IMR-90 (cell line): ENCODE measurements around the gene SYVN1. TPM values are rescaled to one million over a fixed set of nuclear protein-coding genes. Genes with fewer than 3 reads are reported as not detected.

Experiments
- ATAC-seq: fragments of 200-7000 bp; cut with Tn5 transposase; 2 replicates; pipeline ENCODE4 v1.9.1; 2020; ENCODE audit warnings: low read depth, mild to moderate bottlenecking, moderate library complexity
- BruUV-seq: library from RNA; stranded (reverse); fragments of 400-500 nt; replicated peaks from 2 replicates; lab custom pipeline; 2021; lab: Mats Ljungman, UMichigan
- CTCF ChIA-PET: fragments of 300-600 bp; formaldehyde crosslinking; extraction: SDS; loops from one replicate; lab custom pipeline; 2021; ENCODE audit warnings: antibody characterized with exemption; lab: Yijun Ruan, JAX
- POLR2A ChIA-PET: fragments of 300-600 bp; sonication (Branson Sonifier 250); formaldehyde crosslinking; loops from one replicate; lab custom pipeline; 2022; ENCODE audit warnings: antibody characterized with exemption; ENCODE audit not compliant: unreplicated experiment; lab: Charles Lee
- DNase-seq: peaks from one replicate; pipeline ENCODE4 v3.0.0; 2013
- H2AFZ ChIP-seq: replicated peaks from 2 replicates; pipeline ENCODE3; 2013; ENCODE audit warnings: low read length, mild to moderate bottlenecking; ENCODE audit not compliant: poor library complexity
- H2AK5ac ChIP-seq: 2 replicates; pipeline ENCODE4 v1.6.1; 2013; ENCODE audit warnings: low read depth, low read length, inconsistent platforms
- H2AK9ac ChIP-seq: replicated peaks from 2 replicates; pipeline ENCODE3; 2013; ENCODE audit warnings: mild to moderate bottlenecking, low read depth, low read length, moderate library complexity; ENCODE audit not compliant: poor library complexity
- H2BK120ac ChIP-seq: 2 replicates; pipeline ENCODE4 v1.6.1; 2013; ENCODE audit warnings: low read depth, low read length, inconsistent platforms
- H2BK15ac ChIP-seq: 3 replicates; pipeline ENCODE4 v1.6.1; 2013; ENCODE audit warnings: low read depth, low read length, inconsistent platforms
- H2BK20ac ChIP-seq: 2 replicates; pipeline ENCODE4 v1.6.1; 2013; ENCODE audit warnings: low read depth, mild to moderate bottlenecking, inconsistent platforms, low read length, moderate library complexity
- H2BK5ac ChIP-seq: 2 replicates; pipeline ENCODE4 v1.6.1; 2013; ENCODE audit warnings: mild to moderate bottlenecking, low read depth, low read length, inconsistent platforms; ENCODE audit not compliant: poor library complexity, severe bottlenecking
- H3K14ac ChIP-seq: replicated peaks from 2 replicates; pipeline ENCODE4 v1.6.1; 2013; ENCODE audit warnings: low read depth, low read length, inconsistent platforms
- H3K18ac ChIP-seq: 2 replicates; pipeline ENCODE4 v1.6.1; 2013; ENCODE audit warnings: low read depth, low read length, control low read depth
- H3K23ac ChIP-seq: 2 replicates; pipeline ENCODE4 v1.6.1; 2013; ENCODE audit warnings: low read depth, low read length, inconsistent platforms
- H3K27ac ChIP-seq: 2 replicates; pipeline ENCODE4 v1.5.1; 2013; ENCODE audit warnings: mild to moderate bottlenecking, control low read depth, low read length; ENCODE audit not compliant: insufficient read depth
- H3K27me3 ChIP-seq: 2 replicates; pipeline ENCODE4 v1.6.1; 2013; ENCODE audit warnings: low read length; ENCODE audit not compliant: control insufficient read depth, insufficient read depth
- H3K36me3 ChIP-seq: 2 replicates; pipeline ENCODE4 v1.6.1; 2013; ENCODE audit warnings: low read length, mixed read lengths; ENCODE audit not compliant: control insufficient read depth, insufficient read depth
- H3K4ac ChIP-seq: 2 replicates; pipeline ENCODE4 v1.6.1; 2013; ENCODE audit warnings: low read depth, low read length, inconsistent platforms
- H3K4me1 ChIP-seq: 2 replicates; pipeline ENCODE4 v1.6.1; 2013; ENCODE audit warnings: low read length, mixed read lengths; ENCODE audit not compliant: control insufficient read depth, insufficient read depth
- H3K4me2 ChIP-seq: 2 replicates; pipeline ENCODE4 v1.6.1; 2013; ENCODE audit warnings: low read depth, mild to moderate bottlenecking, control low read depth, low read length, moderate library complexity
- H3K4me3 ChIP-seq: 2 replicates; pipeline ENCODE4 v1.5.1; 2013; ENCODE audit warnings: low read depth, mild to moderate bottlenecking, control low read depth, low read length, moderate library complexity; ENCODE audit not compliant: insufficient read depth
- H3K56ac ChIP-seq: 2 replicates; pipeline ENCODE4 v1.6.1; 2013; ENCODE audit warnings: low read length, inconsistent platforms; ENCODE audit not compliant: insufficient read depth; ENCODE audit errors: extremely low read depth
- H3K79me1 ChIP-seq, 2 experiments: 2 replicates each; pipeline ENCODE4 v1.6.1; 2013; ENCODE audit warnings: low read length in 2 of 2, inconsistent platforms in 1 of 2, low read depth in 1 of 2
- H3K9ac ChIP-seq: 2 replicates; pipeline ENCODE4 v1.6.1; 2013; ENCODE audit warnings: low read depth, low read length, control low read depth
- H3K9me1 ChIP-seq: 2 replicates; pipeline ENCODE4 v1.6.1; 2013; ENCODE audit warnings: low read length, inconsistent platforms; ENCODE audit not compliant: insufficient read depth
- H3K9me3 ChIP-seq: 2 replicates; pipeline ENCODE4 v1.6.1; 2013; ENCODE audit warnings: low read length; ENCODE audit not compliant: control insufficient read depth, insufficient read depth
- H4K20me1 ChIP-seq: 2 replicates; pipeline ENCODE4 v1.6.1; 2013; ENCODE audit warnings: low read length, inconsistent platforms; ENCODE audit not compliant: insufficient read depth
- H4K5ac ChIP-seq: 2 replicates; pipeline ENCODE4 v1.6.1; 2013; ENCODE audit warnings: mild to moderate bottlenecking, low read depth, low read length, control low read depth
- H4K8ac ChIP-seq, 2 experiments: 2 replicates each; pipeline ENCODE4 v1.6.1; 2013; ENCODE audit warnings: low read depth in 2 of 2, low read length in 2 of 2, control low read depth in 1 of 2, inconsistent platforms in 1 of 2
- H4K91ac ChIP-seq: 2 replicates; pipeline ENCODE4 v1.6.1; 2013; ENCODE audit warnings: low read depth, low read length, inconsistent platforms; ENCODE audit not compliant: insufficient read depth
- BHLHE40 ChIP-seq: fragments of 150-350 bp; IDR thresholded peaks from 2 replicates; pipeline ENCODE4 v1.6.1; 2016; ENCODE audit warnings: mild to moderate bottlenecking, low read depth, low read length
- CEBPB ChIP-seq: IDR thresholded peaks from 2 replicates; pipeline ENCODE4 v1.6.1; 2012; ENCODE audit warnings: low read depth, low read length, improper control_type of control experiment
- POLR2A ChIP-seq: IDR thresholded peaks from 2 replicates; pipeline ENCODE4 v1.6.1; 2012; ENCODE audit warnings: mild to moderate bottlenecking, low read depth, low read length
- RAD21 ChIP-seq: IDR thresholded peaks from 2 replicates; pipeline ENCODE4 v1.6.1; 2012; ENCODE audit warnings: low read length, improper control_type of control experiment
- RCOR1 ChIP-seq: IDR thresholded peaks from 2 replicates; pipeline ENCODE4 v1.6.1; 2012; ENCODE audit warnings: mild to moderate bottlenecking, low read length, improper control_type of control experiment; ENCODE audit not compliant: insufficient replicate concordance
- RFX5 ChIP-seq: IDR thresholded peaks from 2 replicates; pipeline ENCODE4 v1.8.0; 2012; ENCODE audit warnings: low read depth, mild to moderate bottlenecking, low read length, moderate library complexity
- USF2 ChIP-seq: fragments of 150-350 bp; IDR thresholded peaks from 2 replicates; pipeline ENCODE4 v1.6.1; 2017; ENCODE audit warnings: mild to moderate bottlenecking, antibody characterized with exemption, low read length, low read depth
- WGBS, 2 experiments: methylation state at CpG; one replicate each; pipeline versions ENCODE4 v1.1.5 to v1.1.7; 2013; ENCODE audit warnings: missing lambda C conversion rate in 2 of 2; ENCODE audit not compliant: insufficient read length in 1 of 2; ENCODE audit errors: extremely low coverage in 2 of 2; 5-methylcytosine and 5-hydroxymethylcytosine counted together
- dilution Hi-C: fragments of 300-500 bp; cut with HindIII; formaldehyde crosslinking; loops from one replicate; pipeline ENCODE4 v1.14.3; 2018; ENCODE audit warnings: low sequenced_read_pairs; ENCODE audit not compliant: unreplicated experiment
- in situ Hi-C: fragments of 300-500 bp; cut with MboI; formaldehyde crosslinking; loops from 3 replicates; pipeline ENCODE4 v1.14.3; 2019; ENCODE audit warnings: low sequenced_read_pairs, inconsistent platforms, mixed read lengths
- intact Hi-C: fragments of 100-400 bp; cut with micrococcal nuclease; formaldehyde crosslinking; loops from 2 replicates; pipeline ENCODE4 v1.10.0; 2022
- polyA plus RNA-seq, 3 experiments: library from polyadenylated mRNA; depleted of rRNA; stranded (reverse); fragments of >200 nt; gene quantifications; 2 replicates each; pipeline ENCODE4 v1.2.3, GENCODE V29; 2012; ENCODE audit warnings: low replicate concordance in 1 of 3
- total RNA-seq: library from RNA; depleted of rRNA; stranded (reverse); fragments of >200 nt; gene quantifications from 2 replicates; pipeline ENCODE4 v1.2.3, GENCODE V29; 2012

The SYVN1 gene
- total and polyA plus RNA-seq, 2 of the 4 experiments (the other 2 are of a cell fraction) = 9.5 to 52.9 TPM

GRCh38 chr11:65078786-65079342, 55.5 kb downstream of the SYVN1 start:
- no peaks in the 10 kb centered on the region; the same call in 1 of the 2 replicates for H3K9me1 ChIP-seq
- no peak overlapping the region for H2BK120ac ChIP-seq
- no peak overlapping the region for H3K27ac ChIP-seq
- no peak overlapping the region for H4K8ac ChIP-seq
- no peaks in the 10 kb centered on the region for H4K20me1 ChIP-seq
- BruUV-seq = no TSS peak
- H3K9ac ChIP-seq = no peak overlapping the region
- no peak overlapping the region for H2BK5ac ChIP-seq
- H3K4me2 ChIP-seq = no peak overlapping the region
- no peaks in the 10 kb centered on the region for H3K27me3 ChIP-seq
- H2AFZ ChIP-seq = peak overlapping the region; percentile 51
- H3K18ac ChIP-seq = no peak overlapping the region
- H3K14ac ChIP-seq = no peak overlapping the region
- no peak overlapping the region for H2AK5ac ChIP-seq
- no peak overlapping the region for H3K23ac ChIP-seq
- no peak overlapping the region for H2BK15ac ChIP-seq
- H3K9me3 ChIP-seq = no peaks in the 10 kb centered on the region
- ATAC-seq (no peak), DNase-seq (no peak)
- no peak overlapping the region for H2BK20ac ChIP-seq
- peaks cover 34 to 56% of the 10 kb centered on the region in 2 experiments for H3K79me1 ChIP-seq
- H4K91ac ChIP-seq = no peak overlapping the region
- WGBS, 2 experiments = no CpG with 5 or more reads among the region's 9 CpGs
- POLR2A ChIA-PET = no interaction called here
- CTCF ChIA-PET = no interaction called here
- no peak overlapping the region for H2AK9ac ChIP-seq
- H3K4me1 ChIP-seq = no peaks in the 10 kb centered on the region
- intact Hi-C loops (no loop called here), in situ Hi-C loops (no loop called here), dilution Hi-C loops (no loop called here)
- no peak overlapping the region for H4K5ac ChIP-seq
- no peak overlapping the region for H3K4me3 ChIP-seq
- TF ChIP-seq CEBPB = no peak
- no peak for TF ChIP-seq RCOR1
- TF ChIP-seq RFX5 = no peak
- TF ChIP-seq RAD21 = no peak
- TF ChIP-seq BHLHE40 = no peak
- TF ChIP-seq USF2 = no peak
- TF ChIP-seq POLR2A = no peak
- H3K4ac ChIP-seq = no peak overlapping the region
- no peak overlapping the region for H3K56ac ChIP-seq
- peaks cover 2% of the 10 kb centered on the region for H3K36me3 ChIP-seq
